NT2/D1 (cell line): Measurements from ENCODE around the gene RIMBP2.

Experiments
- DNase-seq: peaks from one replicate; pipeline ENCODE4 v3.0.0-alpha.2; 2011; ENCODE audit warnings: low read depth, low spot score
- H3K27me3 ChIP-seq: 2 replicates; pipeline ENCODE4 v1.6.0; 2011; ENCODE audit warnings: mild to moderate bottlenecking; ENCODE audit not compliant: insufficient read length, insufficient read depth
- H3K36me3 ChIP-seq: 2 replicates; pipeline ENCODE4 v1.6.1; 2011; ENCODE audit warnings: mild to moderate bottlenecking, low read length, mixed read lengths; ENCODE audit not compliant: insufficient read depth, insufficient read length
- H3K4me1 ChIP-seq: 2 replicates; pipeline ENCODE4 v1.5.1; 2011; ENCODE audit not compliant: insufficient read depth, insufficient read length
- H3K4me3 ChIP-seq: 2 replicates; pipeline ENCODE4 v1.5.1; 2011; ENCODE audit warnings: low read depth; ENCODE audit not compliant: insufficient read length
- H3K9ac ChIP-seq: 2 replicates; pipeline ENCODE4 v1.6.0; 2011; ENCODE audit warnings: low read depth; ENCODE audit not compliant: insufficient read length
- H3K9me3 ChIP-seq: 2 replicates; pipeline ENCODE4 v1.5.1; 2011; ENCODE audit warnings: mild to moderate bottlenecking, low read length; ENCODE audit not compliant: insufficient read depth
- SUZ12 ChIP-seq: IDR thresholded peaks from 2 replicates; pipeline ENCODE4 v1.6.1; 2011; ENCODE audit not compliant: insufficient read length, insufficient read depth; ENCODE audit errors: extremely low read depth
- YY1 ChIP-seq: IDR thresholded peaks from 2 replicates; pipeline ENCODE4 v1.6.1; 2011; ENCODE audit not compliant: insufficient read length, insufficient read depth
- ZNF274 ChIP-seq: IDR thresholded peaks from 2 replicates; pipeline ENCODE4 v1.6.1; 2011; ENCODE audit warnings: mild to moderate bottlenecking, low read depth, low read length

RIMBP2 gene

DNA sequence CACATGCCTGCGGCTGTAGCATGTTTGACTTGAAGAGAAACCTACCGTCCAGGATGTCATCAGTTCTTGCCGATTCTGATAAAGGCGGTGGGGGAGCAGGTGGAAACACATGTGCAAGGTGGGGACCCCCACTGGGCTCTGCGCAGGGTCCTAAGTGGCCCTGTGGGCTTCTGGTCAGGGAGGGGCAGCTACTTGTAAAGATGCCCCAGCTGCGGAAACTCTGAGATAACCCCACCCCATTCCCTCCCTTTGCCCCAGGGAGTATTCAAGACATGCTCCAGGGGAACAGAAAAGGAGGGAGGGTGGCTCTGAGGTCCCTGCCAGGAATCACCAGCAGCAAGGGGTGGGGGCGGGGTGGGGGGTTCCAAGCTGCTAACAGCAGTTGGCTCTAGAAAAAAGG, 310.8 kb downstream of the RIMBP2 start:
- no peak overlapping the region for H3K4me3 ChIP-seq
- no peaks in the 10 kb centered on the region for H3K27me3 ChIP-seq
- peaks cover 3% of the 10 kb centered on the region for H3K4me1 ChIP-seq
- H3K9ac ChIP-seq: no peak overlapping the region
- no peaks in the 10 kb centered on the region for H3K36me3 ChIP-seq
- TF ChIP-seq SUZ12 (no peak), YY1 (no peak), ZNF274 (no peak)
- no peak for DNase-seq
- no peaks in the 10 kb centered on the region for H3K9me3 ChIP-seq

DNA sequence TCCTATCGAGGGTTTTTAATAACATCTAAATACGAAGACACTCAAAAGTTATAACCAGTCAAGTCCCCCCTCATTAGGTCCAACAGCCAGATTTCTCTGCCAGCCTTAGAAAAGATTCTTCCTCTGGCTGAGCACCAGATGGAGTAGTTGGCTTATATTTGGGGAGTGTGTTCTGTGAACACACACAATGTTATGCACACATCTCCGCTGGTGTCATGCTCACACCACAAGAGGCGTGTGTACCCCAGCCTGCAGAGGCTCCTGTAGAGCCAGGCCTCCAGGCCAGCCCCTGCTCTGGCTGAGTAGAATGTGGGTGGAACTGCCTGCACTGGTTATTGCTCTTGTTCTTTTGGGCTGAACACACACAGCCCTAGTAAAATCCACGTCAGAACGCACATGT, 314.4 kb downstream of the RIMBP2 start:
- no peak for TF ChIP-seq SUZ12
- TF ChIP-seq ZNF274: no peak
- no peak for TF ChIP-seq YY1
- H3K9ac ChIP-seq: no peak overlapping the region
- H3K36me3 ChIP-seq: no peaks in the 10 kb centered on the region
- no peaks in the 10 kb centered on the region for H3K27me3 ChIP-seq
- DNase-seq: peak; percentile 25
- no peaks in the 10 kb centered on the region for H3K9me3 ChIP-seq
- H3K4me3 ChIP-seq: no peak overlapping the region
- H3K4me1 ChIP-seq: peaks cover 3% of the 10 kb centered on the region

- no peak overlapping the region for H3K4me3 ChIP-seq
- no peaks in the 10 kb centered on the region for H3K36me3 ChIP-seq
- no peak for DNase-seq
- H3K27me3 ChIP-seq: no peaks in the 10 kb centered on the region
- no peak for TF ChIP-seq SUZ12
- no peak for TF ChIP-seq ZNF274
- TF ChIP-seq YY1: no peak
- H3K9me3 ChIP-seq: 0 out of 2 replicates have a peak, but pooled peaks cover 3% of the 10 kb centered on the region
- H3K9ac ChIP-seq: no peak overlapping the region
- no peaks in the 10 kb centered on the region for H3K4me1 ChIP-seq
Observed at GRCh38 chr12:130398100-130398848, 317.8 kb downstream of the RIMBP2 start.

DNA sequence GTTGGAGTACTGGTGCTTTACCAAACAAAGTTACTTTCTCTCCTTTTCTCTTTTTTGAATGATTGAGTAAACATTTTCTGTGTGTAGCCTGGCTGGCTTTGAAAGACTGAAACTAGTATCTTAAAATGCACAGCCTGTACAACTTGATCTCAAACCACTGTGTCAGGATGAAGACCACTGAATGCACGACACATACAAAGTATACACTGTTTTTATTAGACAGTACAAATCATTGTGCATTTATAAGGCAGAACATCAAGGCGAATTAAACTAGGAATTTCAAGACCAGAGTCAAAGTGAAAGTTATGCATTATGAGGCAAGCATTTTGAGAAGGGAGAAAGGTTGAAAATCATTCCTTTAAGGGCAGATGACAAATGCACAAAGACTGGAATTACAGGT, 319.4 kb downstream of the RIMBP2 start:
- Histone ChIP-seq H3K9me3 (peaks cover 4% of the 10 kb centered on the region; the same call in 1 of the 2 replicates), H3K4me1 (no peaks in the 10 kb centered on the region), H3K36me3 (no peaks in the 10 kb centered on the region), H3K27me3 (no peaks in the 10 kb centered on the region), H3K9ac (no peak overlapping the region), H3K4me3 (no peak overlapping the region)
- no peak for DNase-seq
- TF ChIP-seq YY1 (no peak), SUZ12 (no peak), ZNF274 (no peak)

- H3K36me3 ChIP-seq: no peaks in the 10 kb centered on the region
- TF ChIP-seq SUZ12: no peak
- no peak for TF ChIP-seq ZNF274
- no peak for TF ChIP-seq YY1
- DNase-seq: no peak
Observed at GRCh38 chr12:130394906-130395305, 321.2 kb downstream of the RIMBP2 start.

GRCh38 chr12:130391186-130391585, 324.9 kb downstream of the RIMBP2 start:
- Histone ChIP-seq H3K9me3 (peaks cover 4% of the 10 kb centered on the region; the same call in 1 of the 2 replicates), H3K27me3 (no peaks in the 10 kb centered on the region), H3K4me1 (no peaks in the 10 kb centered on the region), H3K4me3 (no peak overlapping the region), H3K9ac (no peak overlapping the region), H3K36me3 (no peaks in the 10 kb centered on the region)
- no peak for DNase-seq
- no peak for TF ChIP-seq ZNF274
- TF ChIP-seq SUZ12: no peak
- TF ChIP-seq YY1: no peak

More at GRCh38 chr12:130394906-130395305, 321.2 kb downstream of the RIMBP2 start:
- Histone ChIP-seq H3K27me3 (no peaks in the 10 kb centered on the region), H3K9ac (no peak overlapping the region), H3K4me1 (no peaks in the 10 kb centered on the region), H3K4me3 (no peak overlapping the region), H3K9me3 (peaks cover 4% of the 10 kb centered on the region; the same call in 1 of the 2 replicates)

DNA sequence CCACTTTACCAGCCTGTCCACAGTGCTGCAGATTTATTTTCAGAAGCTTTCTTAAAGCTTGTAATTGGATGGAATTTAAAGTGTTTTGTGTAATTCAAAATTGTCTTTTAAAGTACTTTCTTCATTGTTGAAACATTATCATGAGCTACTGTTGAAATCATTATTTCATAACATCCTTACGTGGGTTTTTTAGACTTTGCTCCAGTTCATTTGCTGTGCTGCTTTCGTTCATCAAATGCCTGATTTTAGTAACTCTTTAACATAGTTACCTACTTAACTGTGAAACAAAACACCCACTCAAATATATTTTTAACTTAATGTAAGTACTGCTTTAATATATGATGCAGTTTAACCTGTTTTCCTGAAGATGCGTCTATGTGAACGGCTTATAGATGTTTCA, 330.9 kb downstream of the RIMBP2 start:
- H3K9ac ChIP-seq: no peak overlapping the region
- no peaks in the 10 kb centered on the region for H3K36me3 ChIP-seq
- TF ChIP-seq YY1: no peak
- no peak for TF ChIP-seq SUZ12
- TF ChIP-seq ZNF274: no peak
- no peaks in the 10 kb centered on the region for H3K4me1 ChIP-seq
- H3K27me3 ChIP-seq: peaks cover 2% of the 10 kb centered on the region
- H3K9me3 ChIP-seq: no peaks in the 10 kb centered on the region
- no peak overlapping the region for H3K4me3 ChIP-seq
- no peak for DNase-seq
